K562 (cell line): ENCODE measurements around the gene RNF43. TPM values are rescaled to one million over a fixed set of nuclear protein-coding genes. Genes with fewer than 3 reads are reported as not detected.

Experiments
- EP300 ChIP-seq: IDR thresholded peaks from 2 replicates; pipeline ENCODE4 v1.6.1; 2012; ENCODE audit warnings: low read length, improper control_type of control experiment
- GABPB2 ChIP-seq: fragments of 250-450 bp; sonication (Bioruptor Pico); conservative IDR thresholded peaks from 2 replicates; pipeline ENCODE4 v1.5.1; 2021; ENCODE audit warnings: mild to moderate bottlenecking
- POLR2G ChIP-seq: fragments of 200-400 bp; formaldehyde crosslinking; IDR thresholded peaks from 2 replicates; pipeline ENCODE4 v1.6.1; 2017; ENCODE audit warnings: low read depth, mild to moderate bottlenecking, antibody characterized with exemption, low read length, moderate library complexity
- RBBP5 ChIP-seq: fragments of 200-600 bp; sonication (generic); IDR thresholded peaks from 2 replicates; pipeline ENCODE4 v1.6.1; 2012; ENCODE audit warnings: borderline replicate concordance, mild to moderate bottlenecking, low read length, control low read depth, inconsistent platforms; ENCODE audit not compliant: insufficient read depth, poor library complexity, severe bottlenecking
- TAL1 ChIP-seq: fragments of 450-650 bp; IDR thresholded peaks from 2 replicates; pipeline ENCODE4 v1.6.1; 2016; ENCODE audit warnings: mild to moderate bottlenecking
- ZNF57 ChIP-seq: fragments of 450-650 bp; formaldehyde crosslinking; IDR thresholded peaks from 2 replicates; pipeline ENCODE4 v1.4.0; 2020; ENCODE audit warnings: mild to moderate bottlenecking, moderate library complexity
- polyA plus RNA-seq, 8 experiments: library from polyadenylated mRNA; depleted of rRNA in 4 of 8; stranded (reverse) in 5 of 8; unstranded in 3 of 8; fragments of >200 nt; fragmentation: Nextera tagmentation in 2 of 8; fragmentation: Illumina TruSeq in 1 of 8; extraction: Ambion mirVana in 2 of 8; extraction: Trizol in 1 of 8; gene quantifications; 2 replicates each; pipeline versions ENCODE4 v1.2.1 to v1.2.3, GENCODE V29; 2011 to 2014; ENCODE audit warnings: inconsistent platforms in 1 of 8, missing spikeins in 1 of 8
- total RNA-seq, 7 experiments: library from RNA; depleted of rRNA in 6 of 7; stranded (reverse); fragments of >200 nt in 6 of 7; fragmentation: Illumina TruSeq in 2 of 7; extraction: Trizol in 2 of 7; gene quantifications; 2 replicates each; pipeline versions ENCODE4 v1.2.1 to v1.2.3, GENCODE V29; 2011 to 2021; ENCODE audit warnings: low replicate concordance in 1 of 7
- TF ChIP-seq, protein P1 (sequence below): fragments of 450-650 bp; IDR thresholded peaks from 2 replicates; pipeline ENCODE4 v1.6.1; 2017; ENCODE audit warnings: antibody characterized with exemption, mild to moderate bottlenecking

RNF43 gene
- total and polyA plus RNA-seq, 9 of the 15 experiments (the other 6 are each of a cell fraction or from before 2014, with no cell fraction given) = 0.29 to 2.7 (median 1.4) TPM

DNA sequence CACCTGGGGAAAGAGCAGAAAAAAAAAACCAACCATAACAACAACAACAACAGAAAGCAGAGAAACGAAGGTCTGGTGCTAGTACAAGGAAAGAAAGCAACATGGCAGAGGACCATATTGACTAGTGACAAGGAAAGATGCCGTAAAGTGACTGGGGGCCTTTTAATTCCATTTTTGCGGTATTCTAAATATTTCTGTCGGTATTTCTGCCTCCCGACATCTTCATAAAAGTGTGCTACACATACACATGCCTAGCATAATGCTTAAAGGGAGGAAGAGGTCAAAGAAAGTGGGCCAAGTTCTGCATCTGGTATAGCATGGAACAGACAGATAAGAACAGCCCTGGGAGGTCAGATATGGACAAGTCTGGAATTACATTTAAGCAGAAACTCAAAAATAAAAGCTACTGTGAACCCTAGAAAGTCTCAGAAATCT lies 19.5 kb upstream of the RNF43 start (continued):
- TF ChIP-seq, protein P1, sequence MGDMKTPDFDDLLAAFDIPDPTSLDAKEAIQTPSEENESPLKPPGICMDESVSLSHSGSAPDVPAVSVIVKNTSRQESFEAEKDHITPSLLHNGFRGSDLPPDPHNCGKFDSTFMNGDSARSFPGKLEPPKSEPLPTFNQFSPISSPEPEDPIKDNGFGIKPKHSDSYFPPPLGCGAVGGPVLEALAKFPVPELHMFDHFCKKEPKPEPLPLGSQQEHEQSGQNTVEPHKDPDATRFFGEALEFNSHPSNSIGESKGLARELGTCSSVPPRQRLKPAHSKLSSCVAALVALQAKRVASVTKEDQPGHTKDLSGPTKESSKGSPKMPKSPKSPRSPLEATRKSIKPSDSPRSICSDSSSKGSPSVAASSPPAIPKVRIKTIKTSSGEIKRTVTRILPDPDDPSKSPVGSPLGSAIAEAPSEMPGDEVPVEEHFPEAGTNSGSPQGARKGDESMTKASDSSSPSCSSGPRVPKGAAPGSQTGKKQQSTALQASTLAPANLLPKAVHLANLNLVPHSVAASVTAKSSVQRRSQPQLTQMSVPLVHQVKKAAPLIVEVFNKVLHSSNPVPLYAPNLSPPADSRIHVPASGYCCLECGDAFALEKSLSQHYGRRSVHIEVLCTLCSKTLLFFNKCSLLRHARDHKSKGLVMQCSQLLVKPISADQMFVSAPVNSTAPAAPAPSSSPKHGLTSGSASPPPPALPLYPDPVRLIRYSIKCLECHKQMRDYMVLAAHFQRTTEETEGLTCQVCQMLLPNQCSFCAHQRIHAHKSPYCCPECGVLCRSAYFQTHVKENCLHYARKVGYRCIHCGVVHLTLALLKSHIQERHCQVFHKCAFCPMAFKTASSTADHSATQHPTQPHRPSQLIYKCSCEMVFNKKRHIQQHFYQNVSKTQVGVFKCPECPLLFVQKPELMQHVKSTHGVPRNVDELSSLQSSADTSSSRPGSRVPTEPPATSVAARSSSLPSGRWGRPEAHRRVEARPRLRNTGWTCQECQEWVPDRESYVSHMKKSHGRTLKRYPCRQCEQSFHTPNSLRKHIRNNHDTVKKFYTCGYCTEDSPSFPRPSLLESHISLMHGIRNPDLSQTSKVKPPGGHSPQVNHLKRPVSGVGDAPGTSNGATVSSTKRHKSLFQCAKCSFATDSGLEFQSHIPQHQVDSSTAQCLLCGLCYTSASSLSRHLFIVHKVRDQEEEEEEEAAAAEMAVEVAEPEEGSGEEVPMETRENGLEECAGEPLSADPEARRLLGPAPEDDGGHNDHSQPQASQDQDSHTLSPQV = peak; percentile 83
- no peak for TF ChIP-seq POLR2G
- TF ChIP-seq RBBP5 = peak; percentile 60
- no peak for TF ChIP-seq GABPB2 (CRISPR knock-in tag)
- peak; percentile 86 for TF ChIP-seq EP300
- TF ChIP-seq TAL1 = peak; percentile 92
- TF ChIP-seq ZNF57 (CRISPR knock-in tag) = no peak
